ENCODE measurements around the gene SPOCK1. TPM values are rescaled to one million over a fixed set of nuclear protein-coding genes. Genes with fewer than 3 reads are reported as not detected.

The SPOCK1 gene
- total and polyA plus RNA-seq, 4 donors = 0.07 to 0.18 (median 0.17) TPM; not detected in 1

DNA sequence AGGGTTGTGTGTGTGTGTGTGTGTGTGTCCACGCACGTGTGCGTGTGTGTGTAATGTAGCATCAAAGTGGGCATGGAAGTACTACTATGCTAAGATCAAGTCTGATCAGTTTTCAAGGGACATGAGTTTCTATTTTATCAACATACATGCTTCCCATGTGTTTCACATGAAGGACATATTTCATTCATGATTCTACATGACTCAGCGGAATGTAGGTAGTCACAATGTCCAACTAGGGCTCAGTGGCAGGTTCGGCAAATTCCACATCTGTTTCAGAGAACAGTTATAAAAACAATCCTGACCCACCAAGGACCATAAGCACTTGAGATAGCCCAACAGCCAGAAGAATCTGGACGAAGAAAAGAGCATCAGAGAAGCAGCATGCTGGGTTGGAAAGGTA lies 148.3 kb downstream of the SPOCK1 start:
- H3K27ac ChIP-seq (ENCODE audit: low read depth in 1 of 2, low read length in 2 of 2) = no peak overlapping the region
- no peak overlapping the region for H3K9ac ChIP-seq (ENCODE audit: low read depth in 1 of 2, low read length in 2 of 2)
- peaks cover 0 to 4% (median 2%) of the 10 kb centered on the region in 4 donors for H3K4me1 ChIP-seq (ENCODE audit: control insufficient read depth in 4 of 4, insufficient read depth in 4 of 4, low read length in 3 of 4)
- WGBS = 88% methylated on average over 6 of the region's 6 CpGs
- H3K36me3 ChIP-seq (ENCODE audit: control insufficient read depth in 4 of 4, insufficient read depth in 3 of 4, low read depth in 1 of 4, low read length in 3 of 4) = no peaks in the 10 kb centered on the region
- TF ChIP-seq, protein P1, sequence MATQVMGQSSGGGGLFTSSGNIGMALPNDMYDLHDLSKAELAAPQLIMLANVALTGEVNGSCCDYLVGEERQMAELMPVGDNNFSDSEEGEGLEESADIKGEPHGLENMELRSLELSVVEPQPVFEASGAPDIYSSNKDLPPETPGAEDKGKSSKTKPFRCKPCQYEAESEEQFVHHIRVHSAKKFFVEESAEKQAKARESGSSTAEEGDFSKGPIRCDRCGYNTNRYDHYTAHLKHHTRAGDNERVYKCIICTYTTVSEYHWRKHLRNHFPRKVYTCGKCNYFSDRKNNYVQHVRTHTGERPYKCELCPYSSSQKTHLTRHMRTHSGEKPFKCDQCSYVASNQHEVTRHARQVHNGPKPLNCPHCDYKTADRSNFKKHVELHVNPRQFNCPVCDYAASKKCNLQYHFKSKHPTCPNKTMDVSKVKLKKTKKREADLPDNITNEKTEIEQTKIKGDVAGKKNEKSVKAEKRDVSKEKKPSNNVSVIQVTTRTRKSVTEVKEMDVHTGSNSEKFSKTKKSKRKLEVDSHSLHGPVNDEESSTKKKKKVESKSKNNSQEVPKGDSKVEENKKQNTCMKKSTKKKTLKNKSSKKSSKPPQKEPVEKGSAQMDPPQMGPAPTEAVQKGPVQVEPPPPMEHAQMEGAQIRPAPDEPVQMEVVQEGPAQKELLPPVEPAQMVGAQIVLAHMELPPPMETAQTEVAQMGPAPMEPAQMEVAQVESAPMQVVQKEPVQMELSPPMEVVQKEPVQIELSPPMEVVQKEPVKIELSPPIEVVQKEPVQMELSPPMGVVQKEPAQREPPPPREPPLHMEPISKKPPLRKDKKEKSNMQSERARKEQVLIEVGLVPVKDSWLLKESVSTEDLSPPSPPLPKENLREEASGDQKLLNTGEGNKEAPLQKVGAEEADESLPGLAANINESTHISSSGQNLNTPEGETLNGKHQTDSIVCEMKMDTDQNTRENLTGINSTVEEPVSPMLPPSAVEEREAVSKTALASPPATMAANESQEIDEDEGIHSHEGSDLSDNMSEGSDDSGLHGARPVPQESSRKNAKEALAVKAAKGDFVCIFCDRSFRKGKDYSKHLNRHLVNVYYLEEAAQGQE (IDR thresholded peaks at IDR 0.05) = no peak
- TF ChIP-seq, protein P2, sequence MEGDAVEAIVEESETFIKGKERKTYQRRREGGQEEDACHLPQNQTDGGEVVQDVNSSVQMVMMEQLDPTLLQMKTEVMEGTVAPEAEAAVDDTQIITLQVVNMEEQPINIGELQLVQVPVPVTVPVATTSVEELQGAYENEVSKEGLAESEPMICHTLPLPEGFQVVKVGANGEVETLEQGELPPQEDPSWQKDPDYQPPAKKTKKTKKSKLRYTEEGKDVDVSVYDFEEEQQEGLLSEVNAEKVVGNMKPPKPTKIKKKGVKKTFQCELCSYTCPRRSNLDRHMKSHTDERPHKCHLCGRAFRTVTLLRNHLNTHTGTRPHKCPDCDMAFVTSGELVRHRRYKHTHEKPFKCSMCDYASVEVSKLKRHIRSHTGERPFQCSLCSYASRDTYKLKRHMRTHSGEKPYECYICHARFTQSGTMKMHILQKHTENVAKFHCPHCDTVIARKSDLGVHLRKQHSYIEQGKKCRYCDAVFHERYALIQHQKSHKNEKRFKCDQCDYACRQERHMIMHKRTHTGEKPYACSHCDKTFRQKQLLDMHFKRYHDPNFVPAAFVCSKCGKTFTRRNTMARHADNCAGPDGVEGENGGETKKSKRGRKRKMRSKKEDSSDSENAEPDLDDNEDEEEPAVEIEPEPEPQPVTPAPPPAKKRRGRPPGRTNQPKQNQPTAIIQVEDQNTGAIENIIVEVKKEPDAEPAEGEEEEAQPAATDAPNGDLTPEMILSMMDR (IDR thresholded peaks at IDR 0.05; ENCODE audit: low read depth, low read length, missing input control) = no peak
- TF ChIP-seq HNF4G (IDR thresholded peaks at IDR 0.05) = no peak
- TF ChIP-seq RXRA (IDR thresholded peaks at IDR 0.05) = no peak
- DNase-seq (ENCODE audit: low spot score) = no peak
- H3K27me3 ChIP-seq (ENCODE audit: control insufficient read depth in 4 of 4, insufficient read depth in 4 of 4, low read length in 3 of 4) = peaks cover 0 to 4% (median 0%) of the 10 kb centered on the region in 4 donors
- H3K9me3 ChIP-seq (ENCODE audit: control insufficient read depth in 4 of 4, low read length in 3 of 4) = peaks cover 0 to 1% (median 0%) of the 10 kb centered on the region in 4 donors
- H3K4me3 ChIP-seq (ENCODE audit: low read depth in 1 of 3, low read length in 3 of 3) = no peak overlapping the region

DNA sequence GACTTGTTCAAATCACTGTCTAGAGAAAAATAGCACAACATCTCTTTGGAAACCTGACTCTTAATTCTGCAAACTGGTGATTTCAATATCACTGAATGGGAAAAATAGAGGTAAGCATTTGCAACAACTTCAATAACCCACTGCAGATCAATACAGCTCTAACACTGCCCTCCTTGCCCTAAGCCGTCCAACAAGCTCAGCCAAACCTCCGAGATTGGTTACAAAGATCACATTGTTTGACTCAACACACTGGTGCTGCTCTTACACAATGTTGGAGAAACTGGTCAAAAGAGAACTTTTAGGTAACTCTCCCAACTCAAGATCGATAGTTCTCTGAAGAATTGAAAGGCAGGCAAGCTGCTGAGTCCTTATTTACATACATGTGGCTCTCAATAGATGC lies 150.4 kb downstream of the SPOCK1 start:
- Histone ChIP-seq H3K27me3 (ENCODE audit: control insufficient read depth in 4 of 4, insufficient read depth in 4 of 4, low read length in 3 of 4) (peaks cover 0 to 4% (median 0%) of the 10 kb centered on the region in 4 donors), H3K4me3 (ENCODE audit: low read depth in 1 of 3, low read length in 3 of 3) (no peak overlapping the region), H3K4me1 (ENCODE audit: control insufficient read depth in 4 of 4, insufficient read depth in 4 of 4, low read length in 3 of 4) (peaks cover 0 to 4% (median 2%) of the 10 kb centered on the region in 4 donors), H3K36me3 (ENCODE audit: control insufficient read depth in 4 of 4, insufficient read depth in 3 of 4, low read depth in 1 of 4, low read length in 3 of 4) (no peaks in the 10 kb centered on the region), H3K9ac (ENCODE audit: low read depth in 1 of 2, low read length in 2 of 2) (no peak overlapping the region), H3K9me3 (ENCODE audit: control insufficient read depth in 4 of 4, low read length in 3 of 4) (no peaks in the 10 kb centered on the region), H3K27ac (ENCODE audit: low read depth in 1 of 2, low read length in 2 of 2) (no peak overlapping the region)
- WGBS = 24% methylated on average over 3 of the region's 3 CpGs
- no peak for TF ChIP-seq FOXA1 (IDR thresholded peaks at IDR 0.05)
- no peak for TF ChIP-seq EGR1 (IDR thresholded peaks at IDR 0.05; ENCODE audit: low read depth in 2 of 2)
- TF ChIP-seq YY1 (IDR thresholded peaks at IDR 0.05) = no peak
- TF ChIP-seq SP1 (IDR thresholded peaks at IDR 0.05) = no peak
- TF ChIP-seq, protein P2 (IDR thresholded peaks at IDR 0.05; ENCODE audit: low read depth, low read length, missing input control) = no peak
- no peak for TF ChIP-seq NR2F2 (IDR thresholded peaks at IDR 0.05)
- TF ChIP-seq HNF4G (IDR thresholded peaks at IDR 0.05) = no peak
- TF ChIP-seq RXRA (IDR thresholded peaks at IDR 0.05) = no peak
- TF ChIP-seq, protein P3, sequence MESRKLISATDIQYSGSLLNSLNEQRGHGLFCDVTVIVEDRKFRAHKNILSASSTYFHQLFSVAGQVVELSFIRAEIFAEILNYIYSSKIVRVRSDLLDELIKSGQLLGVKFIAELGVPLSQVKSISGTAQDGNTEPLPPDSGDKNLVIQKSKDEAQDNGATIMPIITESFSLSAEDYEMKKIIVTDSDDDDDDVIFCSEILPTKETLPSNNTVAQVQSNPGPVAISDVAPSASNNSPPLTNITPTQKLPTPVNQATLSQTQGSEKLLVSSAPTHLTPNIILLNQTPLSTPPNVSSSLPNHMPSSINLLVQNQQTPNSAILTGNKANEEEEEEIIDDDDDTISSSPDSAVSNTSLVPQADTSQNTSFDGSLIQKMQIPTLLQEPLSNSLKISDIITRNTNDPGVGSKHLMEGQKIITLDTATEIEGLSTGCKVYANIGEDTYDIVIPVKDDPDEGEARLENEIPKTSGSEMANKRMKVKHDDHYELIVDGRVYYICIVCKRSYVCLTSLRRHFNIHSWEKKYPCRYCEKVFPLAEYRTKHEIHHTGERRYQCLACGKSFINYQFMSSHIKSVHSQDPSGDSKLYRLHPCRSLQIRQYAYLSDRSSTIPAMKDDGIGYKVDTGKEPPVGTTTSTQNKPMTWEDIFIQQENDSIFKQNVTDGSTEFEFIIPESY (IDR thresholded peaks at IDR 0.05) = no peak
- no peak for TF ChIP-seq RAD21 (IDR thresholded peaks at IDR 0.05)
- TF ChIP-seq, protein P4, sequence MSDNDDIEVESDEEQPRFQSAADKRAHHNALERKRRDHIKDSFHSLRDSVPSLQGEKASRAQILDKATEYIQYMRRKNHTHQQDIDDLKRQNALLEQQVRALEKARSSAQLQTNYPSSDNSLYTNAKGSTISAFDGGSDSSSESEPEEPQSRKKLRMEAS (IDR thresholded peaks at IDR 0.05) = no peak
- TF ChIP-seq GABPA (IDR thresholded peaks at IDR 0.05 in 1 of 2, conservative IDR thresholded peaks at IDR 0.05 in 1 of 2) = no peak
- TF ChIP-seq, protein P5, sequence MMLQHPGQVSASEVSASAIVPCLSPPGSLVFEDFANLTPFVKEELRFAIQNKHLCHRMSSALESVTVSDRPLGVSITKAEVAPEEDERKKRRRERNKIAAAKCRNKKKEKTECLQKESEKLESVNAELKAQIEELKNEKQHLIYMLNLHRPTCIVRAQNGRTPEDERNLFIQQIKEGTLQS (IDR thresholded peaks at IDR 0.05) = no peak
- TF ChIP-seq, protein P1 (IDR thresholded peaks at IDR 0.05) = no peak
- TF ChIP-seq HNF4A (conservative IDR thresholded peaks at IDR 0.05) = no peak
- TF ChIP-seq FOXA2 (IDR thresholded peaks at IDR 0.05) = no peak
- TF ChIP-seq JUND (IDR thresholded peaks at IDR 0.05) = no peak
- TF ChIP-seq TAF1 (conservative IDR thresholded peaks at IDR 0.05) = no peak
- no peak for DNase-seq (ENCODE audit: low spot score)
